K562 (cell line): ENCODE data around the gene HNF4A. TPM values are rescaled to one million over a fixed set of nuclear protein-coding genes. Genes with fewer than 3 reads are reported as not detected.

ENCODE experiments used
- ATAC-seq: fragments of 200-7000 bp; cut with Tn5 transposase; 3 replicates; pipeline ENCODE4 v1.9.1; 2020; ENCODE audit warnings: moderate library complexity
- BruUV-seq: library from RNA; stranded (reverse); fragments of 400-500 nt; replicated peaks from 2 replicates; lab custom pipeline; 2021; lab: Mats Ljungman, UMichigan
- CTCF ChIA-PET: fragments of 300-600 bp; formaldehyde crosslinking; extraction: SDS; loops from one replicate; lab custom pipeline; 2021; ENCODE audit warnings: low intra/inter-chr PET ratio; lab: Yijun Ruan, JAX
- POLR2A ChIA-PET: fragments of 300-600, 350-650 bp; sonication (Branson Sonifier 250); formaldehyde crosslinking; extraction: SDS; loops from one replicate; lab custom pipeline; 2021; ENCODE audit warnings: antibody characterized with exemption, inconsistent platforms; lab: Yijun Ruan, JAX
- DNase-seq, 4 experiments: peaks; one replicate each; pipeline versions ENCODE4 v3.0.0 to v3.0.0-alpha.2; 2011 to 2018; ENCODE audit warnings: low spot score in 3 of 4, mixed read lengths in 3 of 4; ENCODE audit errors: extremely low read depth in 1 of 4
- FAIRE-seq: peaks from 2 replicates; lab custom pipeline; 2011; peaks lifted over from hg19 to GRCh38; lab: Jason Lieb, UNC
- H2AFZ ChIP-seq: 2 replicates; pipeline ENCODE4 v1.6.0; 2011; ENCODE audit warnings: low read depth, low read length, control low read depth, inconsistent platforms
- H3K27ac ChIP-seq: fragments of 200-600 bp; 3 replicates; pipeline ENCODE4 v1.8.0; 2011; ENCODE audit warnings: low read depth, mild to moderate bottlenecking, control low read depth, inconsistent platforms, low read length, moderate library complexity, mixed read lengths; ENCODE audit errors: extremely low read depth
- H3K27me3 ChIP-seq, 2 experiments: fragments of 300-600 bp in 1 of 2; 2 replicates in 1 of 2; 3 replicates in 1 of 2; pipeline versions ENCODE4 v1.6.0 to v1.8.0; 2011; ENCODE audit warnings: inconsistent platforms in 2 of 2, low read length in 2 of 2, mild to moderate bottlenecking in 1 of 2, mixed read lengths in 1 of 2, moderate library complexity in 1 of 2; ENCODE audit not compliant: control insufficient read depth in 2 of 2, insufficient read depth in 2 of 2
- H3K36me3 ChIP-seq: fragments of 300-600 bp; 3 replicates; pipeline ENCODE4 v1.8.0; 2011; ENCODE audit warnings: mild to moderate bottlenecking, low read length, inconsistent platforms; ENCODE audit not compliant: control insufficient read depth, insufficient read depth
- H3K4me1 ChIP-seq, 2 experiments: fragments of 200-600 bp in 1 of 2; replicated peaks in 1 of 2; 2 replicates in 1 of 2; 3 replicates in 1 of 2; pipeline versions ENCODE4 v1.5.1 to v1.8.0; 2011; ENCODE audit warnings: inconsistent platforms in 2 of 2, low read length in 2 of 2, mild to moderate bottlenecking in 1 of 2, mixed read lengths in 1 of 2, moderate library complexity in 1 of 2; ENCODE audit not compliant: control insufficient read depth in 2 of 2, insufficient read depth in 2 of 2
- H3K4me2 ChIP-seq: 2 replicates; pipeline ENCODE4 v1.6.1; 2011; ENCODE audit warnings: low read length, control low read depth, inconsistent platforms, mixed read lengths; ENCODE audit not compliant: insufficient read depth
- H3K4me3 ChIP-seq: fragments of 200-600 bp; sonication (generic), shearing (Covaris generic); 2 replicates; pipeline ENCODE4 v1.5.1; 2016; ENCODE audit warnings: control low read depth, inconsistent platforms
- H3K79me2 ChIP-seq: fragments of 200-600 bp; 3 replicates; pipeline ENCODE4 v1.8.0; 2011; ENCODE audit warnings: low read length, inconsistent platforms; ENCODE audit not compliant: control insufficient read depth, insufficient read depth
- H3K9ac ChIP-seq, 2 experiments: 2 replicates each; pipeline versions ENCODE4 v1.6.0 to v1.6.1; 2011; ENCODE audit warnings: low read depth in 2 of 2, low read length in 2 of 2, control low read depth in 1 of 2, inconsistent platforms in 1 of 2, mild to moderate bottlenecking in 1 of 2, mixed read lengths in 1 of 2; ENCODE audit not compliant: insufficient read depth in 1 of 2
- H3K9me1 ChIP-seq: one replicate; pipeline ENCODE4 v1.6.0; 2011; ENCODE audit warnings: inconsistent platforms, mild to moderate bottlenecking, low read length, moderate library complexity; ENCODE audit not compliant: control insufficient read depth, insufficient read depth
- H3K9me3 ChIP-seq: replicated peaks from 2 replicates; pipeline ENCODE4 v1.5.1; 2011; ENCODE audit warnings: low read depth, low read length, inconsistent platforms; ENCODE audit not compliant: control insufficient read depth, insufficient read depth
- H4K20me1 ChIP-seq: replicated peaks from 2 replicates; pipeline ENCODE4 v1.6.1; 2011; ENCODE audit warnings: low read length, inconsistent platforms, mixed read lengths; ENCODE audit not compliant: control insufficient read depth, insufficient read depth
- ADNP ChIP-seq: fragments of 200-800 bp; sonication (Bioruptor generic); IDR thresholded peaks from 2 replicates; pipeline ENCODE4 v1.6.1; 2016; ENCODE audit warnings: missing genetic modification characterization, missing compliant biosample characterization
- BCOR ChIP-seq: fragments of 450-650 bp; IDR thresholded peaks from 2 replicates; pipeline ENCODE4 v1.6.1; 2016
- CBFA2T2 ChIP-seq: fragments of 450-650 bp; conservative IDR thresholded peaks from 2 replicates; pipeline ENCODE4 v1.6.1; 2017; ENCODE audit warnings: mild to moderate bottlenecking
- CCNT2 ChIP-seq: IDR thresholded peaks from 2 replicates; pipeline ENCODE4 v1.6.1; 2011; ENCODE audit warnings: borderline replicate concordance, low read depth, mild to moderate bottlenecking, moderate library complexity, mixed read lengths, low read length; ENCODE audit not compliant: insufficient read length; ENCODE audit errors: extremely low read depth
- CHCHD3 ChIP-seq: fragments of 250-450 bp; sonication (Bioruptor Pico); IDR thresholded peaks from 2 replicates; pipeline ENCODE4 v2.1.2; 2022; ENCODE audit warnings: mild to moderate bottlenecking
- KDM1A ChIP-seq, 2 experiments: fragments of 450-650 bp; IDR thresholded peaks; 2 replicates each; pipeline ENCODE4 v1.6.1; 2016; ENCODE audit warnings: mild to moderate bottlenecking in 2 of 2
- NRF1 ChIP-seq, 2 experiments: fragments of 450-650 bp; IDR thresholded peaks in 1 of 2; conservative IDR thresholded peaks in 1 of 2; 2 replicates each; pipeline ENCODE4 v1.6.1; 2014; ENCODE audit warnings: mild to moderate bottlenecking in 2 of 2
- POLR3A ChIP-seq: IDR thresholded peaks from 2 replicates; pipeline ENCODE4 v1.6.1; 2011; ENCODE audit warnings: borderline replicate concordance, mild to moderate bottlenecking, moderate library complexity; ENCODE audit not compliant: insufficient read length, insufficient read depth; ENCODE audit errors: extremely low read depth
- RBM25 ChIP-seq: fragments of 200-400 bp; formaldehyde crosslinking; IDR thresholded peaks from 2 replicates; pipeline ENCODE4 v1.6.1; 2018; ENCODE audit warnings: low read length, low read depth, moderate library complexity; ENCODE audit not compliant: severe bottlenecking
- SIN3B ChIP-seq: fragments of 450-650 bp; IDR thresholded peaks from 2 replicates; pipeline ENCODE4 v1.6.1; 2017; ENCODE audit warnings: low read depth, mild to moderate bottlenecking, moderate library complexity
- SMARCA5 ChIP-seq: fragments of 450-650 bp; IDR thresholded peaks from 2 replicates; pipeline ENCODE4 v1.6.1; 2016
- VEZF1 ChIP-seq: fragments of 200-800 bp; sonication (Bioruptor generic); IDR thresholded peaks from 2 replicates; pipeline ENCODE4 v1.6.1; 2017; ENCODE audit warnings: missing genetic modification characterization, missing compliant biosample characterization
- ZFP36 ChIP-seq: fragments of 150-350 bp; IDR thresholded peaks from 2 replicates; pipeline ENCODE4 v1.6.1; 2018; ENCODE audit warnings: low read length, low read depth; ENCODE audit not compliant: partially characterized antibody
- WGBS: fragments of 100-300 bp; shearing (Covaris generic); methylation state at CpG from one replicate; pipeline ENCODE4 v1.1.6; 2016; ENCODE audit warnings: low coverage, mixed read lengths; ENCODE audit not compliant: insufficient coverage; ENCODE audit errors: missing lambda C conversion rate; 5-methylcytosine and 5-hydroxymethylcytosine counted together
- in situ Hi-C: fragments of 300-500 bp; cut with MboI; formaldehyde crosslinking; loops from 4 replicates; pipeline ENCODE4 v1.15.0; 2018; ENCODE audit warnings: inconsistent platforms, mixed read lengths
- intact Hi-C: fragments of 100-400 bp; cut with micrococcal nuclease; formaldehyde crosslinking; loops from 2 replicates; pipeline ENCODE4 v1.14.2; 2022
- polyA plus RNA-seq, 8 experiments: library from polyadenylated mRNA; depleted of rRNA in 4 of 8; stranded (reverse) in 5 of 8; unstranded in 3 of 8; fragments of >200 nt; fragmentation: Nextera tagmentation in 2 of 8; fragmentation: Illumina TruSeq in 1 of 8; extraction: Ambion mirVana in 2 of 8; extraction: Trizol in 1 of 8; gene quantifications; 2 replicates each; pipeline versions ENCODE4 v1.2.1 to v1.2.3, GENCODE V29; 2011 to 2014; ENCODE audit warnings: inconsistent platforms in 1 of 8, missing spikeins in 1 of 8
- total RNA-seq, 7 experiments: library from RNA; depleted of rRNA in 6 of 7; stranded (reverse); fragments of >200 nt in 6 of 7; fragmentation: Illumina TruSeq in 2 of 7; extraction: Trizol in 2 of 7; gene quantifications; 2 replicates each; pipeline versions ENCODE4 v1.2.1 to v1.2.3, GENCODE V29; 2011 to 2021; ENCODE audit warnings: low replicate concordance in 1 of 7
- TF ChIP-seq, protein P1 (sequence below): sonication (generic); formaldehyde crosslinking; IDR thresholded peaks from 2 replicates; pipeline ENCODE4 v1.8.0; 2023; ENCODE audit warnings: mild to moderate bottlenecking, missing genetic modification reagents

Gene HNF4A
- total and polyA plus RNA-seq, 9 of the 15 experiments (the other 6 are each of a cell fraction or from before 2014, with no cell fraction given) = 0.03 to 0.27 (median 0.08) TPM; not detected in 5

DNA sequence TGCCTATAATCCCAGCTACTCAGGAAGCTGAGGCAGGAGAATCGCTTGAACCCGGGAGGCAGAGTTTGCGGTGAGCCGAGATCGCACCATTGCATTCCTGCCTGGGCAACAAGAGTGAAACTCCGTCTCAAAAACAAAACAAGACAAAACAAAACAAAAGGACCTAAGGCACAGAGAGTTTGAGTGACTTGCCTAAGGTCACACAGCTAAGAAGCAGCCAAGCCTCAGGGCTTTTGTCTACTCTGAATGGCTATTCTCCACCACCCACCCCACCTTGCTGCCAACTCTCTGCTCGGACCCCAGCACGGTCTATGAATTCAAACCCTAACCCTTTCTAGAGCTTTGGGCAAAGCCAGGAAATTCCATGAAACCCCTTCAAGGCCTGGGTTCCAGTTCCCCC, 101.1 kb downstream of the HNF4A start:
- in situ Hi-C loops = no loop called here
- peaks cover 0 to 8% of the 10 kb centered on the region in 2 experiments; a peak in 2 of 5 replicates for H3K4me1 ChIP-seq
- TF ChIP-seq CBFA2T2 (no peak), KDM1A (IDR thresholded peaks at IDR 0.05) (peak in 1 of 2 experiments; percentile 33; a peak in 3 of 4 replicates), ZFP36 (peak; percentile 81), BCOR (peak; percentile 77; the same call in 1 of the 2 replicates), RBM25 (peak; percentile 61), SMARCA5 (peak; percentile 61; the same call in 1 of the 2 replicates)
- POLR2A ChIA-PET = interaction anchor here (1.2 to 2.3 kb wide), 2 partner anchors 13 to 19 kb away, joined by 4 to 6 read pairs; partner anchors contain the start of gene TTPAL
- DNase-seq (no peak), FAIRE-seq (no peak), ATAC-seq (no peak)
- no peaks in the 10 kb centered on the region for H3K36me3 ChIP-seq
- no peak overlapping the region for H2AFZ ChIP-seq
- H3K27ac ChIP-seq = no peak overlapping the region
- CTCF ChIA-PET = interaction anchor here (1.0 kb wide), 1 partner anchor 242 kb away, joined by 3 read pairs; no protein-coding TSS in a partner anchor
- no TSS peak for BruUV-seq
- no peaks in the 10 kb centered on the region for H3K9me1 ChIP-seq
- no peak overlapping the region for H3K4me3 ChIP-seq
- H3K4me2 ChIP-seq = no peak overlapping the region
- H3K9me3 ChIP-seq = no peaks in the 10 kb centered on the region
- intact Hi-C loops = no loop called here
- H4K20me1 ChIP-seq = no peaks in the 10 kb centered on the region
- 56% methylated on average over 8 of the region's 8 CpGs for WGBS
- H3K27me3 ChIP-seq = peaks cover 3 to 14% of the 10 kb centered on the region in 2 experiments; a peak in 4 of 5 replicates
- H3K79me2 ChIP-seq = no peaks in the 10 kb centered on the region
- no peak overlapping the region for H3K9ac ChIP-seq

DNA sequence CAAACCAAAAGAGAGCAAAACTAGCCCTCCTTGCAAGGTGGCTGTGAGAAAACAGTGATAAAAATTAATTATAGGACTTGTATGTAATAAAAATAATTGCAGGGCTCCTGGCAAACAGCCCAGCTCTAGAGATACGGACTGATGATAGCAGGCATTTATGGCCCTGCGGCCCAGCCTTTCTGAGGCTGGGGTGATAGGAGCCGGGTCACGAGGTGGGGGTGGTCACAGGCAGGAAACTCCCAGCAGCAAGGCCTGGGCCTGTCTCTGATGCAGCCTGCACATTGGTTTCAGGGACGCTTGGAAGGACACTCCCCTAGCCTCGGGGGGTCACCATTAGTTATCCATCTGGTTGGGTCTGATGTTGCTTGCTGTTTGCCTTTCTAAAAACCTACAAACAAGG, 101.5 kb downstream of the HNF4A start:
- H3K27ac ChIP-seq = no peak overlapping the region
- 6% methylated on average over 4 of the region's 6 CpGs for WGBS
- no peaks in the 10 kb centered on the region for H3K36me3 ChIP-seq
- in situ Hi-C loops = no loop called here
- POLR2A ChIA-PET = interaction anchor here (1.2 to 2.3 kb wide), 2 partner anchors 13 to 18 kb away, joined by 4 to 6 read pairs; partner anchors contain the start of gene TTPAL
- peak; percentile 43 to 60 (median 54) for DNase-seq
- no peak overlapping the region for H2AFZ ChIP-seq
- H3K4me2 ChIP-seq = no peak overlapping the region
- intact Hi-C loops = no loop called here
- H3K4me1 ChIP-seq = peaks cover 0 to 8% of the 10 kb centered on the region in 2 experiments; a peak in 2 of 5 replicates
- FAIRE-seq = no peak
- peak; percentile 64 for ATAC-seq
- no peak overlapping the region for H3K9ac ChIP-seq
- H3K27me3 ChIP-seq = peaks cover 3 to 17% of the 10 kb centered on the region in 2 experiments; a peak in 4 of 5 replicates
- CTCF ChIA-PET = interaction anchor here (1.0 kb wide), 1 partner anchor 242 kb away, joined by 3 read pairs; no protein-coding TSS in a partner anchor
- H3K9me3 ChIP-seq = no peaks in the 10 kb centered on the region
- H3K79me2 ChIP-seq = no peaks in the 10 kb centered on the region
- H4K20me1 ChIP-seq = no peaks in the 10 kb centered on the region
- H3K4me3 ChIP-seq = no peak overlapping the region
- BruUV-seq = no TSS peak
- H3K9me1 ChIP-seq = no peaks in the 10 kb centered on the region
- TF ChIP-seq POLR3A (no peak), ADNP (peak; percentile 59; the same call in 1 of the 2 replicates), CCNT2 (peak; percentile 31), CHCHD3 (CRISPR knock-in tag) (no peak), SIN3B (no peak), VEZF1 (CRISPR knock-in tag) (peak; percentile 21; the same call in 1 of the 2 replicates), NRF1 (conservative IDR thresholded peaks at IDR 0.05 in 1 of 2, IDR thresholded peaks at IDR 0.05 in 1 of 2) (peak; percentile 23 to 40; a peak in 2 of 4 replicates)
- TF ChIP-seq, protein P1, sequence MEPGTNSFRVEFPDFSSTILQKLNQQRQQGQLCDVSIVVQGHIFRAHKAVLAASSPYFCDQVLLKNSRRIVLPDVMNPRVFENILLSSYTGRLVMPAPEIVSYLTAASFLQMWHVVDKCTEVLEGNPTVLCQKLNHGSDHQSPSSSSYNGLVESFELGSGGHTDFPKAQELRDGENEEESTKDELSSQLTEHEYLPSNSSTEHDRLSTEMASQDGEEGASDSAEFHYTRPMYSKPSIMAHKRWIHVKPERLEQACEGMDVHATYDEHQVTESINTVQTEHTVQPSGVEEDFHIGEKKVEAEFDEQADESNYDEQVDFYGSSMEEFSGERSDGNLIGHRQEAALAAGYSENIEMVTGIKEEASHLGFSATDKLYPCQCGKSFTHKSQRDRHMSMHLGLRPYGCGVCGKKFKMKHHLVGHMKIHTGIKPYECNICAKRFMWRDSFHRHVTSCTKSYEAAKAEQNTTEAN (CRISPR knock-in tag) = no peak
